Effector CD4-positive, alpha-beta T cell (primary cell): ENCODE measurements around the gene TSPAN9.

ENCODE experiments used
- DNase-seq: peaks from one replicate; pipeline ENCODE4 v3.0.0-alpha.2; 2020

The TSPAN9 gene

GRCh38 chr12:3323002-3323685 lies 246.0 kb downstream of the TSPAN9 start:
- no peak for DNase-seq

GRCh38 chr12:3325736-3326135 lies 248.6 kb downstream of the TSPAN9 start:
- no peak for DNase-seq

GRCh38 chr12:3326156-3326849 lies 249.1 kb downstream of the TSPAN9 start:
- DNase-seq: no peak

- no peak for DNase-seq
These were observed 249.9 kb downstream of the TSPAN9 start for GRCh38 chr12:3326850-3327780.

- no peak for DNase-seq
These were observed 250.9 kb downstream of the TSPAN9 start for GRCh38 chr12:3328081-3328480.

GRCh38 chr12:3328571-3328970 lies 251.4 kb downstream of the TSPAN9 start:
- DNase-seq: no peak

GRCh38 chr12:3329361-3329760 lies 252.2 kb downstream of the TSPAN9 start:
- no peak for DNase-seq

- no peak for DNase-seq
These were observed 253.9 kb downstream of the TSPAN9 start for GRCh38 chr12:3330976-3331510.

GRCh38 chr12:3332188-3332587 lies 255.0 kb downstream of the TSPAN9 start:
- no peak for DNase-seq

GRCh38 chr12:3333583-3333982 lies 256.4 kb downstream of the TSPAN9 start:
- no peak for DNase-seq

- no peak for DNase-seq
These were observed 256.8 kb downstream of the TSPAN9 start for GRCh38 chr12:3333991-3334391.

GRCh38 chr12:3335078-3335487 lies 257.9 kb downstream of the TSPAN9 start:
- no peak for DNase-seq
